GM23338 (cell line): ENCODE measurements around the gene SLC7A6. TPM values are rescaled to one million over a fixed set of nuclear protein-coding genes. Genes with fewer than 3 reads are reported as not detected.

Experiments
- ATAC-seq: fragments of 200-7000 bp; cut with Tn5 transposase; 3 replicates; pipeline ENCODE4 v1.9.1; 2020
- DNase-seq: peaks from one replicate; pipeline ENCODE4 v3.0.0-alpha.2; 2015; ENCODE audit warnings: low spot score
- H2AFZ ChIP-seq: fragments of 200-600 bp; sonication (generic); 2 replicates; pipeline ENCODE4 v1.8.0; 2016; ENCODE audit warnings: antibody characterized with exemption, mild to moderate bottlenecking, moderate library complexity
- H3F3A ChIP-seq: fragments of 200-600 bp; sonication (generic); replicated peaks from 2 replicates; pipeline ENCODE4 v1.8.0; 2017; ENCODE audit warnings: antibody characterized with exemption, mixed run types, low read depth
- H3K27ac ChIP-seq: fragments of 200-600 bp; sonication (generic); 2 replicates; pipeline ENCODE4 v1.6.1; 2016; ENCODE audit warnings: low read depth
- H3K27me3 ChIP-seq: fragments of 200-600 bp; sonication (generic); 2 replicates; pipeline ENCODE4 v1.8.0; 2016; ENCODE audit warnings: mild to moderate bottlenecking, mixed run types, moderate library complexity; ENCODE audit not compliant: insufficient read depth
- H3K36me3 ChIP-seq: fragments of 200-600 bp; sonication (generic); 2 replicates; pipeline ENCODE4 v1.8.0; 2016; ENCODE audit warnings: mild to moderate bottlenecking; ENCODE audit not compliant: insufficient read depth
- H3K4me1 ChIP-seq: fragments of 200-600 bp; sonication (generic); 2 replicates; pipeline ENCODE4 v1.8.0; 2016; ENCODE audit warnings: mild to moderate bottlenecking, moderate library complexity; ENCODE audit not compliant: insufficient read depth
- H3K4me2 ChIP-seq: fragments of 200-600 bp; sonication (generic); 2 replicates; pipeline ENCODE4 v1.7.1; 2017; ENCODE audit warnings: mixed run types
- H3K4me3 ChIP-seq: fragments of 200-600 bp; sonication (generic); 2 replicates; pipeline ENCODE4 v1.6.1; 2016; ENCODE audit warnings: mixed run types
- H3K79me2 ChIP-seq: fragments of 200-600 bp; sonication (generic); replicated peaks from 2 replicates; pipeline ENCODE4 v1.8.0; 2017; ENCODE audit warnings: mild to moderate bottlenecking; ENCODE audit not compliant: insufficient read depth
- H3K9me2 ChIP-seq: fragments of 200-600 bp; sonication (generic); 2 replicates; pipeline ENCODE4 v1.8.0; 2017; ENCODE audit not compliant: insufficient read depth
- H4K20me1 ChIP-seq: fragments of 200-600 bp; sonication (generic); replicated peaks from 2 replicates; pipeline ENCODE4 v1.8.0; 2017; ENCODE audit warnings: mild to moderate bottlenecking; ENCODE audit not compliant: insufficient read depth
- H3K27ac Mint-ChIP-seq: 2 replicates; pipeline ENCODE4 v1.8.0; 2020; ENCODE audit warnings: inconsistent platforms, mild to moderate bottlenecking, moderate library complexity, mixed read lengths
- H3K27me3 Mint-ChIP-seq: 3 replicates; pipeline ENCODE4 v1.8.0; 2022; ENCODE audit warnings: low read depth, mild to moderate bottlenecking, moderate library complexity, mixed read lengths, inconsistent platforms; ENCODE audit not compliant: insufficient read depth, poor library complexity
- H3K36me3 Mint-ChIP-seq: 3 replicates; pipeline ENCODE4 v1.8.0; 2021; ENCODE audit warnings: low read depth, mild to moderate bottlenecking, inconsistent platforms, moderate library complexity, mixed read lengths
- H3K4me1 Mint-ChIP-seq: 3 replicates; pipeline ENCODE4 v1.8.0; 2020; ENCODE audit warnings: mild to moderate bottlenecking, inconsistent platforms, mixed read lengths
- H3K4me3 Mint-ChIP-seq: 3 replicates; pipeline ENCODE4 v1.8.0; 2021; ENCODE audit warnings: moderate library complexity, mild to moderate bottlenecking, inconsistent platforms, mixed read lengths
- H3K9me3 Mint-ChIP-seq: 3 replicates; pipeline ENCODE4 v1.8.0; 2020; ENCODE audit warnings: moderate library complexity, mild to moderate bottlenecking, inconsistent platforms, mixed read lengths
- CTCF ChIP-seq, 2 experiments: fragments of 200-600 bp in 1 of 2; sonication (generic) in 1 of 2; conservative IDR thresholded peaks; 2 replicates each; pipeline versions ENCODE4 v1.5.1 to v1.6.1; 2016 to 2017; ENCODE audit warnings: antibody characterized with exemption in 2 of 2, low read depth in 2 of 2, mild to moderate bottlenecking in 2 of 2, moderate library complexity in 1 of 2
- EZH2phosphoT487 ChIP-seq: fragments of 200-600 bp; sonication (generic); IDR thresholded peaks from one replicate; pipeline ENCODE4 v1.8.1; 2018; ENCODE audit warnings: antibody characterized with exemption; ENCODE audit not compliant: unreplicated experiment
- JUNB ChIP-seq: IDR thresholded peaks from one replicate; pipeline ENCODE4 v1.6.1; 2016; ENCODE audit warnings: antibody characterized with exemption; ENCODE audit not compliant: unreplicated experiment
- NANOG ChIP-seq: IDR thresholded peaks from 2 replicates; pipeline ENCODE4 v1.6.1; 2016; ENCODE audit warnings: antibody characterized with exemption, borderline replicate concordance
- POLR2AphosphoS5 ChIP-seq: IDR thresholded peaks from 2 replicates; pipeline ENCODE4 v1.6.1; 2016; ENCODE audit warnings: antibody characterized with exemption, low read depth
- REST ChIP-seq: IDR thresholded peaks from one replicate; pipeline ENCODE4 v1.6.1; 2018; ENCODE audit warnings: antibody characterized with exemption; ENCODE audit not compliant: unreplicated experiment
- STAT1 ChIP-seq: IDR thresholded peaks from one replicate; pipeline ENCODE4 v1.6.1; 2016; ENCODE audit warnings: antibody characterized with exemption; ENCODE audit not compliant: unreplicated experiment
- ZNF114 ChIP-seq: fragments of 250-450 bp; sonication (Bioruptor Pico); IDR thresholded peaks from 2 replicates; pipeline ENCODE4 v1.5.0; 2020; ENCODE audit warnings: mild to moderate bottlenecking, moderate library complexity
- ZNF331 ChIP-seq: fragments of 250-450 bp; sonication (Bioruptor Pico); IDR thresholded peaks from 2 replicates; pipeline ENCODE4 v1.5.0; 2020; ENCODE audit warnings: low read depth, mild to moderate bottlenecking, moderate library complexity
- ZNF462 ChIP-seq: fragments of 250-450 bp; sonication (Bioruptor Pico); IDR thresholded peaks from 2 replicates; pipeline ENCODE4 v1.5.0; 2020; ENCODE audit warnings: mild to moderate bottlenecking, moderate library complexity
- polyA plus RNA-seq: library from polyadenylated mRNA; unstranded; fragments of >200 nt; fragmentation: Nextera tagmentation; extraction: Ambion mirVana; gene quantifications from 2 replicates; pipeline ENCODE4 v1.2.1, GENCODE V29; 2016
- total RNA-seq: library from RNA; depleted of rRNA; stranded (reverse); fragments of >200 nt; shearing (Covaris generic); gene quantifications from 2 replicates; pipeline ENCODE4 v1.2.3, GENCODE V29; 2014

Gene SLC7A6
- total and polyA plus RNA-seq, 2 experiments from 2014 or later: 16.6 to 30.9 TPM

- no peak overlapping the region for H3K4me3 ChIP-seq
- TF ChIP-seq POLR2AphosphoS5: no peak
- no peaks in the 10 kb centered on the region; the same call in 1 of the 2 replicates for H4K20me1 ChIP-seq
- ATAC-seq (no peak), DNase-seq (no peak)
- peaks cover 6% of the 10 kb centered on the region; the same call in 1 of the 2 replicates for H3F3A ChIP-seq
- H3K27ac Mint-ChIP-seq: no peak overlapping the region
- H3K36me3 Mint-ChIP-seq: peaks cover 60% of the 10 kb centered on the region
- H3K9me2 ChIP-seq: no peaks in the 10 kb centered on the region
- H3K4me1 ChIP-seq: no peaks in the 10 kb centered on the region; the same call in 1 of the 2 replicates
- no peaks in the 10 kb centered on the region for H3K9me3 Mint-ChIP-seq
- no peak overlapping the region for H3K27ac ChIP-seq
- no peaks in the 10 kb centered on the region for H3K27me3 ChIP-seq
- H3K4me1 Mint-ChIP-seq: no peaks in the 10 kb centered on the region
- H3K4me2 ChIP-seq: no peak overlapping the region
- no peak overlapping the region for H2AFZ ChIP-seq
- H3K36me3 ChIP-seq: peaks cover 22% of the 10 kb centered on the region
- H3K79me2 ChIP-seq: no peaks in the 10 kb centered on the region
- H3K4me3 Mint-ChIP-seq: no peak overlapping the region
- no peaks in the 10 kb centered on the region for H3K27me3 Mint-ChIP-seq
Measured at GRCh38 chr16:68338326-68339119, 74.2 kb downstream of the SLC7A6 start.

- peaks cover 59% of the 10 kb centered on the region for H3K36me3 Mint-ChIP-seq
- no peaks in the 10 kb centered on the region; the same call in 1 of the 2 replicates for H3K4me1 ChIP-seq
- H3K4me3 ChIP-seq: no peak overlapping the region
- no peaks in the 10 kb centered on the region for H3K9me2 ChIP-seq
- no peaks in the 10 kb centered on the region; the same call in 1 of the 2 replicates for H4K20me1 ChIP-seq
- no peaks in the 10 kb centered on the region for H3K9me3 Mint-ChIP-seq
- no peaks in the 10 kb centered on the region for H3K79me2 ChIP-seq
- no peak overlapping the region for H3K27ac Mint-ChIP-seq
- no peaks in the 10 kb centered on the region for H3K4me1 Mint-ChIP-seq
- DNase-seq (no peak), ATAC-seq (no peak)
- H3K27me3 Mint-ChIP-seq: no peaks in the 10 kb centered on the region
- no peak overlapping the region for H3K4me2 ChIP-seq
- H3F3A ChIP-seq: peaks cover 6% of the 10 kb centered on the region; the same call in 1 of the 2 replicates
- peaks cover 18% of the 10 kb centered on the region for H3K36me3 ChIP-seq
- no peak overlapping the region for H3K27ac ChIP-seq
- H3K27me3 ChIP-seq: no peaks in the 10 kb centered on the region
- no peak overlapping the region for H2AFZ ChIP-seq
- H3K4me3 Mint-ChIP-seq: no peak overlapping the region
- TF ChIP-seq ZNF114 (CRISPR knock-in tag) (no peak), ZNF331 (no peak), STAT1 (no peak), EZH2phosphoT487 (no peak), JUNB (no peak), ZNF462 (CRISPR knock-in tag) (no peak), NANOG (no peak), REST (no peak), CTCF (conservative IDR thresholded peaks at IDR 0.05; ENCODE audit: low read depth in 2 of 2) (no peak)
Measured at GRCh38 chr16:68339214-68339613, 74.9 kb downstream of the SLC7A6 start.
